Small intestine (tissue), 7 donors: ENCODE measurements around the gene HNRNPC. TPM values are rescaled to one million over a fixed set of nuclear protein-coding genes. Genes with fewer than 3 reads are reported as not detected.
A peak's percentile ranks its signal among the peaks of the same experiment; 100 is the strongest.

ENCODE experiments used
- DNase-seq, 2 donors: peaks; one replicate each; pipeline versions ENCODE4 v3.0.0 to v3.0.0-alpha.2; 2013
- FAIRE-seq: peaks from 2 replicates; lab custom pipeline; 2012; peaks lifted over from hg19 to GRCh38; lab: Jason Lieb, UNC
- H3K27ac ChIP-seq, 3 donors: one replicate each; pipeline ENCODE4 v1.5.1; 2013; ENCODE audit warnings: low read length in 2 of 3, mild to moderate bottlenecking in 2 of 3, control low read depth in 1 of 3, inconsistent platforms in 1 of 3, low read depth in 1 of 3, moderate library complexity in 1 of 3
- H3K27me3 ChIP-seq, 3 donors: one replicate each; pipeline ENCODE4 v1.6.1; 2013; ENCODE audit warnings: low read length in 3 of 3, inconsistent platforms in 1 of 3; ENCODE audit not compliant: control insufficient read depth in 3 of 3, insufficient read depth in 3 of 3
- H3K36me3 ChIP-seq, 3 donors: one replicate each; pipeline ENCODE4 v1.6.1; 2013; ENCODE audit warnings: low read length in 3 of 3, inconsistent platforms in 1 of 3, low read depth in 1 of 3, mild to moderate bottlenecking in 1 of 3, moderate library complexity in 1 of 3; ENCODE audit not compliant: control insufficient read depth in 3 of 3, insufficient read depth in 2 of 3
- H3K4me1 ChIP-seq, 3 donors: one replicate each; pipeline ENCODE4 v1.6.1; 2013; ENCODE audit warnings: low read length in 2 of 3, inconsistent platforms in 1 of 3, low read depth in 1 of 3, mild to moderate bottlenecking in 1 of 3, moderate library complexity in 1 of 3; ENCODE audit not compliant: control insufficient read depth in 3 of 3, insufficient read depth in 2 of 3
- H3K4me3 ChIP-seq, 3 donors: one replicate each; pipeline ENCODE4 v1.5.1; 2013; ENCODE audit warnings: low read length in 3 of 3, control low read depth in 1 of 3, inconsistent platforms in 1 of 3, low read depth in 1 of 3, mild to moderate bottlenecking in 1 of 3, moderate library complexity in 1 of 3
- H3K9me3 ChIP-seq, 2 donors: one replicate each; pipeline ENCODE4 v1.6.1; 2013; ENCODE audit warnings: low read depth in 1 of 2, low read length in 1 of 2; ENCODE audit not compliant: control insufficient read depth in 2 of 2, insufficient read depth in 1 of 2
- WGBS, 3 donors: extraction: QIAGEN DNeasy Blood & Tissue Kit; methylation state at CpG; one replicate each; pipeline ENCODE4 v1.1.7; 2013; 5-methylcytosine and 5-hydroxymethylcytosine counted together
- polyA plus RNA-seq, 4 donors: library from polyadenylated mRNA; stranded (reverse) in 3 of 4; unstranded in 1 of 4; fragments of 200-250 nt in 3 of 4; fragments of 120-200 nt in 1 of 4; gene quantifications; one replicate each; pipeline versions ENCODE4 v1.2.1 to v1.2.3, GENCODE V29; 2013
- donor health status: healthy with polysubstance abuse.
- donor health status: control.
- donor health status: control.
- donor health status: Bipolar disorder and iron deficiency.
- donor health status: healthy.

Gene HNRNPC
- polyA plus RNA-seq, 4 donors: 325 to 716 (median 510) TPM

- Histone ChIP-seq H3K36me3 (peaks cover 2 to 35% (median 5%) of the 10 kb centered on the region in 3 donors), H3K27me3 (no peaks in the 10 kb centered on the region), H3K27ac (no peak overlapping the region), H3K9me3 (no peaks in the 10 kb centered on the region), H3K4me1 (no peaks in the 10 kb centered on the region), H3K4me3 (no peak overlapping the region)
- DNase-seq (no peak), FAIRE-seq (no peak)
- 70 to 74% (median 73%) methylated on average over 6 of the region's 6 CpGs for WGBS, 3 donors
Measured at GRCh38 chr14:21236948-21237797, 32.1 kb downstream of the HNRNPC start.

DNA sequence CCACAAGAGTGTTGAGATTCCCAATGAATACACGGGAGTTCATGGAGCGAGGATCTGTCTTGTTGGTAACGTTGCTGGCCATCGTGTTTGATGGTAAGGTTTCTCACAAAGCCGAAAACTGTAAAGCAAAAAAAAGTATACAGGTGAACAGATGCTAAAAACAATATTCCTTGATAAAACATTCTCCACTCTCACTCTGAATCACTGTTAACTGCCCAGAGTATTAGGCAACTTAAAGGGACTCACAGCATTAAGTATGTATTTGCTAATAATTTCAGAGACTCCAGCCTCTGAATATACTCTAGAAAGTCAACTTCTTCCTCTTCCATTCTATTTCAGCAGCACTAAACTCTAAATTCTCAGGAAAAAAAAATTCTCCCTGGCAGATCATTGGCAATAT lies 35.1 kb downstream of the HNRNPC start:
- DNase-seq (no peak), FAIRE-seq (no peak)
- H3K27me3 ChIP-seq: no peaks in the 10 kb centered on the region
- no peak overlapping the region for H3K4me3 ChIP-seq
- H3K27ac ChIP-seq: no peak overlapping the region
- no peaks in the 10 kb centered on the region for H3K9me3 ChIP-seq
- H3K4me1 ChIP-seq: no peaks in the 10 kb centered on the region
- H3K36me3 ChIP-seq: peaks cover 7 to 33% (median 15%) of the 10 kb centered on the region in 3 donors
- 83 to 84% (median 84%) methylated on average over 5 of the region's 5 CpGs for WGBS, 3 donors

DNA sequence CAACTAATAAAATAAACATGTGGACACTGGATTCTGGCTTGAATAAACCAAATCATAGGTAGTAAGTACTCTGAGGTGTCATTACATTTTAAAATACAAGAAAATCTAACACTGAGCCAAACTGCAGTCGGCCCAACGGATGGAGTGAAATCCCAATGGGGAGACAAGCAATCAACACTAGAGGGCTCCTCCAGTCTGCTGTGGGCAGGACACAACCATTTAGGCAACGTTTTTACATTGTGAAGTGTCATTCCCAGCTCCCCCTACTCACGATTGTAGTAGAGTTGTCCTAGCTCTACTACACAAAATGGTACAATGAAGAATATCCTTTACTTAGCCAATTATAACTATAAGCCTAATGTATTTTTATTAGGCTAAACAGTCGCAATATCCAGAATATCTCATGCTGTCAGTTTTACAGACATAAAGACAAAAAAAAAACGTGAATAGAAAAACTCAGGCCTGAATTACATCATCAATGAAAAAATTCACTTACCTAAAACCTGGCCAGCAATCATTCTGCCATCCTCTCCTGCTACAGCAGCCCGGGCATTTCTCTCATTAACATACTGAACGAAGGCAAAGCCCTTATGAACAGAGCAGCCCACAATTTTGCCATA lies 35.7 kb downstream of the HNRNPC start:
- Histone ChIP-seq H3K9me3 (no peaks in the 10 kb centered on the region), H3K4me3 (no peak overlapping the region), H3K4me1 (no peaks in the 10 kb centered on the region), H3K27me3 (no peaks in the 10 kb centered on the region), H3K36me3 (peaks cover 10 to 33% (median 17%) of the 10 kb centered on the region in 3 donors), H3K27ac (no peak overlapping the region)
- WGBS, 3 donors: 49 to 55% (median 55%) methylated on average over 8 of the region's 8 CpGs
- no peak for DNase-seq
- no peak for FAIRE-seq

- H3K36me3 ChIP-seq: peaks cover 13 to 40% (median 24%) of the 10 kb centered on the region in 3 donors
- DNase-seq: peak in 1 of 2 donors; percentile 17
- no peaks in the 10 kb centered on the region for H3K27me3 ChIP-seq
- no peak overlapping the region for H3K4me3 ChIP-seq
- 65 to 78% (median 76%) methylated on average over 14 of the region's 14 CpGs for WGBS, 3 donors
- peak overlapping the region in 1 of 3 donors; percentile 20 for H3K27ac ChIP-seq
- no peaks in the 10 kb centered on the region for H3K9me3 ChIP-seq
- no peaks in the 10 kb centered on the region for H3K4me1 ChIP-seq
- FAIRE-seq: no peak
Measured at GRCh38 chr14:21231020-21231652, 38.1 kb downstream of the HNRNPC start.

DNA sequence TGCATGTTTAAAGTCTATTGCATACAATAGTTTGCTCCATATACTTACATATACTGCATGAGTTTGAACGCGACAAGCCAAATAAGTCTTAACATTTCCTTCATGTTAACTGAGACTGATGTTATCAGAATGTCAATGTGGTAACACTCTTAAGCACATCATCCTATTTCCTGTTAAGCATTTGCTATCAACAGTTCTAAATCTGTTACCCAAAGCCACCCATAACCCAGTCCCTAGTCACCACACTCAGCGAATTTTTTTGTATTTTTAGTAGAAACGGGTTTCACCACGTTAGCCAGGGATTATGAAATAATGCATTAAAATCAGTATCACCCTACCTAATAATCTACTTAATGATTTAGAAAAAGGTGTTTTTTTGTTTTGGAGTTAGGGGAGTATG lies 39.4 kb downstream of the HNRNPC start:
- H3K36me3 ChIP-seq: peaks cover 17 to 48% (median 22%) of the 10 kb centered on the region in 3 donors
- H3K4me1 ChIP-seq: no peaks in the 10 kb centered on the region
- WGBS, 3 donors: 52 to 68% (median 65%) methylated on average over 5 of the region's 5 CpGs
- no peaks in the 10 kb centered on the region for H3K27me3 ChIP-seq
- H3K27ac ChIP-seq: no peak overlapping the region
- no peak overlapping the region for H3K4me3 ChIP-seq
- DNase-seq (peak in 1 of 2 donors; percentile 30), FAIRE-seq (no peak)
- no peaks in the 10 kb centered on the region for H3K9me3 ChIP-seq

DNA sequence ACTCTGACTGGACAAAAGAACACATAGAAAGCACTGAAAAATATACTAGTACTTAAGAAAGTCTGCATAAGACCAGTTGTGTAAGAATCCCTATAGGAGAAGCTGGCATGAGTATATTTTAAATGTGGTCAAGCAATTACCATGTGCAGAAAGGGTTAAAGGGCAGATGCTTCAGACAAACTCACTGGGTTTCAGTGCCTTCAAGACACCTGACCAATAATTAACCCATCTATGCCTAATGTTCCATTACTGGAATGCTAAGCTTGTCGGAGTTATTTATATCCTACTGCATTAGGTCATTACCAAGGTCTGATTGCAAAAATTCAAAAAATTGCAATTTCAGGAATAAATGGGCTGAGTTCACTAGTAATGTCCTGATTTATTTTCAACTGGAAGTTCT lies 41.3 kb downstream of the HNRNPC start:
- Histone ChIP-seq H3K9me3 (no peaks in the 10 kb centered on the region), H3K27ac (no peak overlapping the region), H3K4me3 (no peak overlapping the region), H3K27me3 (no peaks in the 10 kb centered on the region), H3K36me3 (peaks cover 16 to 45% (median 29%) of the 10 kb centered on the region in 3 donors), H3K4me1 (no peaks in the 10 kb centered on the region)
- no peak for FAIRE-seq
- 87 to 96% (median 92%) methylated on average over 1 of the region's 1 CpG for WGBS, 3 donors
- no peak for DNase-seq

- Histone ChIP-seq H3K9me3 (no peaks in the 10 kb centered on the region), H3K4me3 (no peak overlapping the region), H3K4me1 (no peaks in the 10 kb centered on the region), H3K36me3 (peaks cover 17 to 44% (median 33%) of the 10 kb centered on the region in 3 donors), H3K27ac (no peak overlapping the region), H3K27me3 (no peaks in the 10 kb centered on the region)
- FAIRE-seq (no peak), DNase-seq (no peak)
- WGBS, 3 donors: 76 to 82% (median 77%) methylated on average over 5 of the region's 5 CpGs
Measured at GRCh38 chr14:21227150-21227549, 42.1 kb downstream of the HNRNPC start.

- no peak for FAIRE-seq
Measured at GRCh38 chr14:21226467-21226866, 42.8 kb downstream of the HNRNPC start.

More at GRCh38 chr14:21226467-21226866, 42.8 kb downstream of the HNRNPC start:
- Histone ChIP-seq H3K27ac (no peak overlapping the region), H3K36me3 (peaks cover 17 to 48% (median 32%) of the 10 kb centered on the region in 3 donors), H3K4me1 (no peaks in the 10 kb centered on the region), H3K9me3 (no peaks in the 10 kb centered on the region), H3K27me3 (no peaks in the 10 kb centered on the region), H3K4me3 (no peak overlapping the region)
- WGBS, 3 donors: 85 to 88% (median 88%) methylated on average over 8 of the region's 8 CpGs
- DNase-seq: no peak
